ENCODE measurements around the gene KCNJ12.
"Not testable (repeated sequence)": the region's sequence is repeated elsewhere in the genome, so short reads cannot be mapped to it uniquely, and the experiment has no call there.

GRCh38 chr17:21348926-21349261 lies 27.3 kb upstream of the KCNJ12 start:
- not testable (repeated sequence) for TF ChIP-seq ZNF580 (CRISPR knock-in tag; IDR thresholded peaks at IDR 0.05; ENCODE audit: borderline replicate concordance, low read depth); DMTF1 (CRISPR knock-in tag; IDR thresholded peaks at IDR 0.05); ZNF510 (CRISPR knock-in tag; IDR thresholded peaks at IDR 0.05; ENCODE audit: low read depth); SUZ12 (IDR thresholded peaks at IDR 0.05; ENCODE audit: low read depth, low read length); HOXA3 (CRISPR knock-in tag; IDR thresholded peaks at IDR 0.05); CTCF (CRISPR knock-in tag; IDR thresholded peaks at IDR 0.05); FOXM1 (CRISPR knock-in tag; IDR thresholded peaks at IDR 0.05); ZFX (CRISPR knock-in tag; IDR thresholded peaks at IDR 0.05; ENCODE audit: low read depth); FOXK1 (CRISPR knock-in tag; IDR thresholded peaks at IDR 0.05; ENCODE audit: borderline replicate concordance, low read depth); ZBTB7A (CRISPR knock-in tag; IDR thresholded peaks at IDR 0.05); TEAD3 (CRISPR knock-in tag; optimal IDR thresholded peaks at IDR 0.05; ENCODE audit: borderline replicate concordance); SRSF1 (optimal IDR thresholded peaks at IDR 0.05; ENCODE audit: low read depth, low read length); KAT8 (CRISPR knock-in tag; IDR thresholded peaks at IDR 0.05)

Data from HepG2 (cell line).